Measurements from ENCODE around the gene EP400. TPM values are rescaled to one million over a fixed set of nuclear protein-coding genes. Genes with fewer than 3 reads are reported as not detected.

EP400 gene
- total and polyA plus RNA-seq, 2 of the 13 experiments (the other 11 are each of a cell fraction or from before 2014, with no cell fraction given), result 4.9 to 5.0 TPM

DNA sequence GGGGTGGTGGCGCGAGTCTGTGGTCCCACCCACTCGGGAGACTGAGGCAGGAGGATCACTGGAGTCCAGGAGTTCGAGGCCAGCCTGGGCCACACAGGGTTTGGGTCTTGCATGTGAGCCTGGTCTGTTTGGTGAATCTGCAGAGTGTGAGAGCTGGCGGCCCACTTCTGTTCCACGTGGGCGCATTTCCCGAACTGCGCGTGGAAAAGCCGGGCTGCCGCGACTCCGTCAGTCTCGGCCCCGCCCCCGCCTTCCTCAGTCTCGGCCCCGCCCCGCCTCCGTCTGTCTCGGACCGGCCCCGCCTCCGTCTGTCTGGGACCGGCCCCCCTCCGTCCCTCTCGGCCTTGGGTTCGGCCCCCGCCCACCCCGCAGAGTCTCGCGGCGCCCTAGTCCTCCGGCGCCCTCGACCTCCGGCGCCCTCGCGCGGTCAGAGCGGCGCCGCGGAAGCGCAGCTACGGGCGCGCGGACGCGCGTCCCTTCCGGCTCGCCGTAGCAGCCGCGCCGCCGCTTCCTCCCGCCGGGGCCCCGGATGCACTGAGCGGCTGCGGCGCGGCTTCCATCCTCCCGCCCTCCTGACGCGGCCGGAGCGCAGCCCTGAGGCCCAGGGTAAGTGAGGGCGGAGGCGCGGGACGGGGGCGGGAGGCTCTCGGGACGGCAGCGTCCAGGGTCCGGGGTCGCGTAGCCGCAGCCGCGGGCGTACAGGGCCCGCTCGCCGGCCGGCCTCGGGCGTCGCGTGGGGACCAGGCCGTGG is at the start of gene EP400 (continued):
- TF ChIP-seq, protein P1, sequence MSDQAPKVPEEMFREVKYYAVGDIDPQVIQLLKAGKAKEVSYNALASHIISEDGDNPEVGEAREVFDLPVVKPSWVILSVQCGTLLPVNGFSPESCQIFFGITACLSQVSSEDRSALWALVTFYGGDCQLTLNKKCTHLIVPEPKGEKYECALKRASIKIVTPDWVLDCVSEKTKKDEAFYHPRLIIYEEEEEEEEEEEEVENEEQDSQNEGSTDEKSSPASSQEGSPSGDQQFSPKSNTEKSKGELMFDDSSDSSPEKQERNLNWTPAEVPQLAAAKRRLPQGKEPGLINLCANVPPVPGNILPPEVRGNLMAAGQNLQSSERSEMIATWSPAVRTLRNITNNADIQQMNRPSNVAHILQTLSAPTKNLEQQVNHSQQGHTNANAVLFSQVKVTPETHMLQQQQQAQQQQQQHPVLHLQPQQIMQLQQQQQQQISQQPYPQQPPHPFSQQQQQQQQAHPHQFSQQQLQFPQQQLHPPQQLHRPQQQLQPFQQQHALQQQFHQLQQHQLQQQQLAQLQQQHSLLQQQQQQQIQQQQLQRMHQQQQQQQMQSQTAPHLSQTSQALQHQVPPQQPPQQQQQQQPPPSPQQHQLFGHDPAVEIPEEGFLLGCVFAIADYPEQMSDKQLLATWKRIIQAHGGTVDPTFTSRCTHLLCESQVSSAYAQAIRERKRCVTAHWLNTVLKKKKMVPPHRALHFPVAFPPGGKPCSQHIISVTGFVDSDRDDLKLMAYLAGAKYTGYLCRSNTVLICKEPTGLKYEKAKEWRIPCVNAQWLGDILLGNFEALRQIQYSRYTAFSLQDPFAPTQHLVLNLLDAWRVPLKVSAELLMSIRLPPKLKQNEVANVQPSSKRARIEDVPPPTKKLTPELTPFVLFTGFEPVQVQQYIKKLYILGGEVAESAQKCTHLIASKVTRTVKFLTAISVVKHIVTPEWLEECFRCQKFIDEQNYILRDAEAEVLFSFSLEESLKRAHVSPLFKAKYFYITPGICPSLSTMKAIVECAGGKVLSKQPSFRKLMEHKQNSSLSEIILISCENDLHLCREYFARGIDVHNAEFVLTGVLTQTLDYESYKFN (CRISPR knock-in tag; conservative IDR thresholded peaks at IDR 0.05), result 0 out of 2 replicates have a peak, but pooled peaks have one; percentile 28
- no peak; the same call in 1 of the 2 replicates for TF ChIP-seq NRL (CRISPR knock-in tag; IDR thresholded peaks at IDR 0.05; ENCODE audit: borderline replicate concordance)
- TF ChIP-seq STAG1 (CRISPR knock-in tag; IDR thresholded peaks at IDR 0.05), result peak; percentile 81
- peak; percentile 25; the same call in 1 of the 2 replicates for TF ChIP-seq ZNF709 (CRISPR knock-in tag; IDR thresholded peaks at IDR 0.05)
- 0 out of 2 replicates have a peak, but pooled peaks have one; percentile 31 for TF ChIP-seq CENPT (CRISPR knock-in tag; IDR thresholded peaks at IDR 0.05; ENCODE audit: low read depth)
- TF ChIP-seq CBX1 (IDR thresholded peaks at IDR 0.05; ENCODE audit: low read depth), result peak; percentile 70
- peak; percentile 65 for TF ChIP-seq MED1 (CRISPR knock-in tag; IDR thresholded peaks at IDR 0.05)
- TF ChIP-seq ESRRA (CRISPR knock-in tag; IDR thresholded peaks at IDR 0.05; ENCODE audit: low read depth), result 0 out of 2 replicates have a peak, but pooled peaks have one; percentile 36
- TF ChIP-seq TFE3 (CRISPR knock-in tag; IDR thresholded peaks at IDR 0.05), result peak; percentile 15; the same call in 1 of the 2 replicates
- TF ChIP-seq CBFB (CRISPR knock-in tag; IDR thresholded peaks at IDR 0.05), result peak; percentile 41; the same call in 1 of the 2 replicates
- TF ChIP-seq POLR2A (IDR thresholded peaks at IDR 0.05; ENCODE audit: insufficient read depth in 1 of 2, low read depth in 2 of 2, low read length in 2 of 2), result peak; percentile 54 to 60; a peak in 3 of 4 replicates
- peak; percentile 79 for TF ChIP-seq ZNF687 (CRISPR knock-in tag; IDR thresholded peaks at IDR 0.05)
- no peak for TF ChIP-seq CCAR2 (optimal IDR thresholded peaks at IDR 0.05; ENCODE audit: low read depth, low read length)
- TF ChIP-seq ZBTB14 (CRISPR knock-in tag; IDR thresholded peaks at IDR 0.05), result peak; percentile 87
- TF ChIP-seq SRSF4 (IDR thresholded peaks at IDR 0.05; ENCODE audit: low read depth, low read length, poor library complexity, severe bottlenecking), result no peak
- peak; percentile 90 for TF ChIP-seq CHD2 (IDR thresholded peaks at IDR 0.05; ENCODE audit: low read depth, low read length)
- TF ChIP-seq KDM3A (CRISPR knock-in tag; IDR thresholded peaks at IDR 0.05; ENCODE audit: low read depth), result no peak
- TF ChIP-seq HNF4G (IDR thresholded peaks at IDR 0.05; ENCODE audit: borderline replicate concordance, low read depth, low read length), result no peak
- TF ChIP-seq HNF4G (CRISPR knock-in tag; IDR thresholded peaks at IDR 0.05; ENCODE audit: borderline replicate concordance, low read depth), result peak; percentile 65; the same call in 1 of the 2 replicates
